HEK293 (cell line): Measurements from ENCODE around the gene ACRBP.
A peak's percentile ranks its signal among the peaks of the same experiment; 100 is the strongest.

Experiments
- CTCF ChIP-seq: fragments of 450-650 bp; formaldehyde crosslinking; IDR thresholded peaks from 2 replicates; pipeline ENCODE4 v1.5.1; 2016; ENCODE audit warnings: missing biosample characterization, missing genetic modification characterization
- FEZF1 ChIP-seq: fragments of 450-650 bp; formaldehyde crosslinking; IDR thresholded peaks from 2 replicates; pipeline ENCODE4 v1.5.1; 2016; ENCODE audit warnings: missing biosample characterization, missing genetic modification characterization
- GLIS2 ChIP-seq: fragments of 450-650 bp; formaldehyde crosslinking; IDR thresholded peaks from 2 replicates; pipeline ENCODE4 v1.5.1; 2016; ENCODE audit warnings: missing biosample characterization, missing genetic modification characterization
- KLF1 ChIP-seq: fragments of 450-650 bp; formaldehyde crosslinking; IDR thresholded peaks from 2 replicates; pipeline ENCODE4 v1.5.1; 2016; ENCODE audit warnings: missing biosample characterization, missing genetic modification characterization
- SP2 ChIP-seq: fragments of 450-650 bp; formaldehyde crosslinking; IDR thresholded peaks from 2 replicates; pipeline ENCODE4 v1.5.1; 2016; ENCODE audit warnings: missing biosample characterization, missing genetic modification characterization
- TSHZ1 ChIP-seq: fragments of 450-650 bp; formaldehyde crosslinking; IDR thresholded peaks from 2 replicates; pipeline ENCODE4 v1.5.1; 2016; ENCODE audit warnings: missing biosample characterization, missing genetic modification characterization, borderline replicate concordance
- ZBTB8A ChIP-seq: fragments of 450-650 bp; formaldehyde crosslinking; IDR thresholded peaks from 2 replicates; pipeline ENCODE4 v1.5.1; 2016; ENCODE audit warnings: missing biosample characterization, missing genetic modification characterization
- ZNF174 ChIP-seq: fragments of 450-650 bp; formaldehyde crosslinking; IDR thresholded peaks from 2 replicates; pipeline ENCODE4 v1.5.0; 2017; ENCODE audit warnings: missing biosample characterization, mild to moderate bottlenecking, missing genetic modification characterization
- ZNF214 ChIP-seq: fragments of 450-650 bp; formaldehyde crosslinking; IDR thresholded peaks from 2 replicates; pipeline ENCODE4 v1.5.1; 2017; ENCODE audit warnings: missing biosample characterization, mild to moderate bottlenecking, missing genetic modification characterization, borderline replicate concordance
- ZNF324 ChIP-seq: fragments of 450-650 bp; formaldehyde crosslinking; IDR thresholded peaks from 2 replicates; pipeline ENCODE4 v1.5.1; 2016; ENCODE audit warnings: missing biosample characterization, missing genetic modification characterization

- TF ChIP-seq FEZF1 (tag by site-specific recombination) = no peak
- TF ChIP-seq KLF1 (tag by site-specific recombination) = no peak
- no peak for TF ChIP-seq ZNF174 (tag by site-specific recombination)
- TF ChIP-seq TSHZ1 (tag by site-specific recombination) = no peak
- no peak for TF ChIP-seq ZBTB8A (tag by site-specific recombination)
- no peak for TF ChIP-seq GLIS2
- no peak for TF ChIP-seq CTCF (tag by site-specific recombination)
- TF ChIP-seq SP2 (tag by site-specific recombination) = peak; percentile 27
- no peak for TF ChIP-seq ZNF214 (tag by site-specific recombination)
- TF ChIP-seq ZNF324 (tag by site-specific recombination) = no peak
Measured at GRCh38 chr12:6627616-6628015, 19.6 kb downstream of the ACRBP start.
